Measurements from ENCODE around the gene HOTAIR.

Gene HOTAIR

DNA sequence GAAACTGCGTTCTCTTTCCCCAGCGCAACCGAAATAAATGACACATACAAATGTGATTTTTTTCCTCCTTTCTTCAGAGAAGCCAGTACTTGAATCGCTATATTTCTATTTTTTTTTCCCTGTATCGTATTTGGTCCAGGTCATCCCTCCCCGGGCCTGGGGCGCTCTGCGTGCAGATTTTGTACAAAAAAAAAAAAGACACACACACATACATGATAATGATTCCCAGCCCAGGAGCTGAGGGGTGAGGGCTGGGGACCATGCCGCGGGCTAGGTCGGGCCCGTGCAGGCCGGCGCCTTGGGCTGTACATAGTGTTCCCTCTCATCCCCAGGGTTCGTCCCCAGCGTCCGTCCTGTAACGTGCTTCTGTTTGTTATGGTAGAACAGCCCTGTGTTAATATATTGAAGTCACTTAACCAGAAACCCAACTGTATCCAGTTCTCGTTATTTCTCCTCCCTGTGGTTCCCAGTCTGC lies 28.2 kb upstream of the HOTAIR start:
- no peak overlapping the region for H3K4me3 ChIP-seq (ENCODE audit: low read depth, low read length)
- DNase-seq (ENCODE audit: low read depth): no peak
- in situ Hi-C loops (cut with HindIII; ENCODE audit: low sequenced_read_pairs): no loop called here
- TF ChIP-seq, protein P1, sequence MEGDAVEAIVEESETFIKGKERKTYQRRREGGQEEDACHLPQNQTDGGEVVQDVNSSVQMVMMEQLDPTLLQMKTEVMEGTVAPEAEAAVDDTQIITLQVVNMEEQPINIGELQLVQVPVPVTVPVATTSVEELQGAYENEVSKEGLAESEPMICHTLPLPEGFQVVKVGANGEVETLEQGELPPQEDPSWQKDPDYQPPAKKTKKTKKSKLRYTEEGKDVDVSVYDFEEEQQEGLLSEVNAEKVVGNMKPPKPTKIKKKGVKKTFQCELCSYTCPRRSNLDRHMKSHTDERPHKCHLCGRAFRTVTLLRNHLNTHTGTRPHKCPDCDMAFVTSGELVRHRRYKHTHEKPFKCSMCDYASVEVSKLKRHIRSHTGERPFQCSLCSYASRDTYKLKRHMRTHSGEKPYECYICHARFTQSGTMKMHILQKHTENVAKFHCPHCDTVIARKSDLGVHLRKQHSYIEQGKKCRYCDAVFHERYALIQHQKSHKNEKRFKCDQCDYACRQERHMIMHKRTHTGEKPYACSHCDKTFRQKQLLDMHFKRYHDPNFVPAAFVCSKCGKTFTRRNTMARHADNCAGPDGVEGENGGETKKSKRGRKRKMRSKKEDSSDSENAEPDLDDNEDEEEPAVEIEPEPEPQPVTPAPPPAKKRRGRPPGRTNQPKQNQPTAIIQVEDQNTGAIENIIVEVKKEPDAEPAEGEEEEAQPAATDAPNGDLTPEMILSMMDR (IDR thresholded peaks at IDR 0.05; ENCODE audit: low read depth, low read length, missing control alignments): no peak

DNA sequence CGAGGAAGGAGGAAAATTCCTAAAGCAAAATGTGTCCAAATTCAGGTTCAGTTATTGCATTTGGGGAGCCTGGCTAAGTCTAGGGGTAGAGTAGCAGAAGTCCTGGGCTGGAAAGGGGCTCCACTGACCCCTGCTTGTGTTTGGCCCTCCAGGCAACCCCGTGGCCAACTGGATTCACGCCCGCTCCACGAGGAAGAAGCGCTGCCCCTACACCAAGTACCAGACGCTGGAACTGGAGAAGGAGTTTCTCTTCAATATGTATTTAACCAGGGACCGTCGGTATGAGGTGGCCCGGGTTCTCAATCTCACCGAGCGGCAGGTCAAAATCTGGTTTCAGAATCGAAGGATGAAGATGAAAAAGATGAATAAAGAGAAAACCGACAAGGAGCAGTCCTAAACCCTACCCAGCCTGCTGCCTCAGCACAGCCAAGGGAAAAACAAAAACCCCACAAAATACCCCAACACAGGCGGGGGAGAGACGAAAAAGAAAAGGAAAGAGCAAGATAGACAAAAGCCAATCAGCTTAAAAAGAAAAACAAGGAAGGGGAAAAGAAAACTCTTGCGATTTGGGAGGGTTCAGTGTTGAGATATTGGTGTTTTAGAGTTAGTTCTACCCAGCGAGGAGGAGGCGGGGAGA lies 27.6 kb upstream of the HOTAIR start:
- in situ Hi-C loops (cut with HindIII; ENCODE audit: low sequenced_read_pairs): no loop called here
- H3K4me3 ChIP-seq (ENCODE audit: low read depth, low read length): no peak overlapping the region
- no peak for DNase-seq (ENCODE audit: low read depth)
- TF ChIP-seq, protein P1 (IDR thresholded peaks at IDR 0.05; ENCODE audit: low read depth, low read length, missing control alignments): no peak

DNA sequence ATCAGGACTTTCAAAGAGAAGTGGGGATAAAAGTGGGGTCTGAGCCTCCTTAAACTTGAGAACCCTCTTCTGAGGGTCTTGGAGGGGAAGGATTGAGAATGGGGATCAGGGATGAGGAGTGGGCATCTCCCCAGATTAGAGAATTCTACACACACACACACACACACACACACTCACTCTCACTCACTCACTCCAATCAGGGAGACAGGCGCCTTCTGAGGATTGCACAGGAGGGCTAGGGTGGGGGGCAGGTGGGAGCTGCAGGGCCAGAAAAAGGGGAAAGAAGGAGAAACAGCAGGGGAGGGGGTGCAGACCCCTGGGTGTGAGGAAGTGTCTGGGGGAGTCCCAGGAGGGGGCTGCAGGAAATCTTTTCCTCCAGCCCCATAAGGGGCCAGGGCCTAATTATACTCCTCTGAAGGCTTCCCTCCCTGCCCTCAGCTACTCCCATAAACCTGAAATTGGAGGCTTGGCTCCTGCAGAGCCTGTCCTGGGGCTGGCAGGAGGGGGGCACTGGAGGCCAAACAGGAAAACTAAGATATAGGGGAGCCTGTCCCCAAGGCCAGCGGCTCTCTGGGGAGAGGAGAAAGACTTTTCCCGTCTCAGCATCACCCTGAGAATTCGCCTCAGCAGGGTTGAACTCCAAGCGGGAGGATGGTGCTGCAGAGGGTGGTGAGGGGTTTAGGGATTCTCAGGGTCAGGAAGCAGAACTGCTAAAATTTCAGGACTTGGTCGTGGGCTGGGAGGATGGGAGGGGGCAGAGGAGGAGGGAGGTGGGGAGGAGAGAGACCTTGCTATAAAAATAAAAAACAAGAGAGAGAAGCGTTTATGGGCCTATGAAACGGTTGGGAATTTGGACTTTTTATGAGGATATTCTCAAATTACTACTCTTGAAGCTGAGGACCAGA lies 26.8 kb upstream of the HOTAIR start:
- in situ Hi-C loops (cut with HindIII; ENCODE audit: low sequenced_read_pairs): no loop called here
- H3K4me3 ChIP-seq (ENCODE audit: low read depth, low read length): no peak overlapping the region
- TF ChIP-seq, protein P1 (IDR thresholded peaks at IDR 0.05; ENCODE audit: low read depth, low read length, missing control alignments): no peak

GRCh38 chr12:54000116-54001114 lies 25.7 kb upstream of the HOTAIR start, which contains the start of gene HOXC9:
Gene HOXC9 (plus strand): TSS chr12:54000161. CDS start chr12:54000189, 28 bp downstream.
- TF ChIP-seq, protein P1 (IDR thresholded peaks at IDR 0.05; ENCODE audit: low read depth, low read length, missing control alignments): no peak
- no peak within 1 kb of the TSS for H3K4me3 ChIP-seq (ENCODE audit: low read depth, low read length)
- in situ Hi-C loops (cut with HindIII; ENCODE audit: low sequenced_read_pairs): no loop called here
- DNase-seq (ENCODE audit: low read depth): no peak

More for the DNA sequence above, 26.8 kb upstream of the HOTAIR start:
- no peak for DNase-seq (ENCODE audit: low read depth)

- in situ Hi-C loops (cut with HindIII; ENCODE audit: low sequenced_read_pairs): no loop called here
- no peak overlapping the region for H3K4me3 ChIP-seq (ENCODE audit: low read depth, low read length)
- no peak for DNase-seq (ENCODE audit: low read depth)
- TF ChIP-seq, protein P1 (IDR thresholded peaks at IDR 0.05; ENCODE audit: low read depth, low read length, missing control alignments): no peak
These were observed 24.9 kb upstream of the HOTAIR start for GRCh38 chr12:53999559-54000115.
